Fibroblast of skin of right biceps (primary cell): ENCODE measurements around the gene JAK1.
A peak's percentile ranks its signal among the peaks of the same experiment; 100 is the strongest.
"Not testable (repeated sequence)": the region's sequence is repeated elsewhere in the genome, so short reads cannot be mapped to it uniquely, and the experiment has no call there.

ENCODE experiments used
- DNase-seq: peaks from one replicate; pipeline ENCODE4 v3.0.0-alpha.2; 2013

Gene JAK1

GRCh38 chr1:64829411-64830029 lies 136.8 kb downstream of the JAK1 start:
- DNase-seq: no peak

- DNase-seq: no peak
These were observed 137.5 kb downstream of the JAK1 start for GRCh38 chr1:64828829-64829228.

DNA sequence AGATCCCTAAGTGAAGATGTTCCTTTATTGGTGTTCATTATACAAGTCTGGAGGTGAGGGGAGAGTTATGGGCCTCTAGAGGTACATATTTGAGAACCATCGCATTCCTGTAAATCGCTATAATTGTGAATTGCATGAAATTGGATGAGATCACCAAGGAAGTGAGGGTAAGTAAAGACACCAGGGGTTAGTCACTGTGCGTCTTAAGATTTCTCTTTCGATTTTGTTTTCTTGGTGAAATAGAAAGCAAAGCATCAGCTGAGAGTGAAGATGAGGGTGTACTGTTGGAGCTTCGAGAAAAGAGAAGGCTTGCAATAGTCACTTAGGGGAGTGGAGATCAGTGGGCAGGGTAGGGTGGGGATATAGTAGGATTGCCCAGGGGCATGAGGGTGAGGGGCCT lies 139.4 kb downstream of the JAK1 start:
- DNase-seq: peak; percentile 22

GRCh38 chr1:64823691-64824476 lies 142.5 kb downstream of the JAK1 start:
- DNase-seq: peak; percentile 73

DNA sequence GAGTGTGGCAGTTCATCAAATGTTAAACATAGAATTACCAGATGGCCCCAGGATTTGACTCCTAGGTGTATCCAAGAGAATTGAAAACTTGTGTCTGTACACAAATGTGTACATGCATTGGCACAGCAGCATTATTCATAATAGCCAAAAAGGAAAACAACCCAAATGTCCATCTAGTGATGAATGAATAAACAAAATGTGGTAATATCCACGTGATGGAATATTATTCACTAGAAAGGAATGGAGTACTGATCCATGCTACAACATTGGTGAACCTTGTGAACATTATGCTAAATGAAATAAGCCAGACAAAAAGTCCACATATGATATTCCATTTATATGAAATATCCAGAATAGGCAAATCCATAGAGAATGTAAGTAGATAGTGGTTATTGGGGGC lies 143.7 kb downstream of the JAK1 start:
- no peak for DNase-seq

- DNase-seq: not testable (repeated sequence)
These were observed 145.8 kb downstream of the JAK1 start for GRCh38 chr1:64820572-64820971.

- DNase-seq: not testable (repeated sequence)
These were observed 149.0 kb downstream of the JAK1 start for GRCh38 chr1:64817364-64817763.

DNA sequence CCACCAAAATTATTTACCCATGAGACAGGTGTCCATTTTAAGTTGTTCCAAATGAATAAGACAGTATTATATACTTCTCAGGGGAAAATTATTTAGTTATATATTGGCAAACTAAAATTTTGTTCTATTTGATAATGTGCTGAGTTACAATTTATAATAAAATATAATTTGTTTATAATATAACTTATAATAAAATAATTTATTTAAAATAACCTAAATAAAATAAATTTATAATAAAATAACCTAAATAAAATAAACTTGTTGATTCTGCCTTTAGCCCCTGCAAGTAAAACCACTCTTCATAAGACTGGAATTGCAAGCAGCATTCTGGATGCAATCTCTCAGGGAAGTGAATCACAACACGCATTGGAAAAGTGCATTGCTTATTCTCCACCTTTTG lies 151.9 kb downstream of the JAK1 start:
- no peak for DNase-seq

DNA sequence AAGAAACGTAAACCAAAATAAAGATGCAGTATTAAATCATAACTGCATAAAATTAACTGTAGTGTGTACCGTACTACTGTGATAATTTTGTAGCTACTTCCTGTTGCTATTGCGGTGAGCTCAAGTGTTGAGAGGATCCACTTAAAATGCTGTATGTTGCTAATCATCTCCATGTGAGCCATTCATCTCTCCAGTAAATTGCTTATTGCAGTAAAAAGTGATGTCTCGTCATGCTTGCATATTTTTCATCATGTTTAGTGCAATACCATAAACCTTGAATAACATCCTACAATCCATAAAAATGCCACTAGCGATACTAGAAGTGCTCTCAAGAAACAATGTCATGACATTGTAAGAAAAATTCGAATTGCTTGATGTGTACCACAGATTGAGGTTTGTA lies 155.2 kb downstream of the JAK1 start:
- peak; percentile 37 for DNase-seq

GRCh38 chr1:64810001-64810400 lies 156.3 kb downstream of the JAK1 start:
- no peak for DNase-seq

DNA sequence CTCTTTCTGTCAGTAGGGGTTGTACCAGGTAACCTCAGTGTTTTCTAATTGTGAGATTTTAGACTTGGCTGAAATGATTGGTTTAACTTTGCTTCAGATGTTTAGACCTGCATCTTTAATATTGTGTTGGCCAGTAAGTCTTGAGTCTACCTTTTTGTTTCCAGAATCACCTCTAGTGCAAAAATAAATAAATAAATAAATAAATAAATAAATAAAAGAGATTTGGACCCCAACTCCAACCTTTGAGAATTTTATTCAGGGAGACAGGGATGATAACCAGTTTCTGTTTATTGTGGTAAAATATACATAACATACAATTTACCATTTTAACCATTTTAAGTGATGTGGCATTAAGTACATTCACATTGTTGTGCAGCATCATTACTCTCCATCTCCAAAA lies 157.0 kb downstream of the JAK1 start:
- DNase-seq: no peak

DNA sequence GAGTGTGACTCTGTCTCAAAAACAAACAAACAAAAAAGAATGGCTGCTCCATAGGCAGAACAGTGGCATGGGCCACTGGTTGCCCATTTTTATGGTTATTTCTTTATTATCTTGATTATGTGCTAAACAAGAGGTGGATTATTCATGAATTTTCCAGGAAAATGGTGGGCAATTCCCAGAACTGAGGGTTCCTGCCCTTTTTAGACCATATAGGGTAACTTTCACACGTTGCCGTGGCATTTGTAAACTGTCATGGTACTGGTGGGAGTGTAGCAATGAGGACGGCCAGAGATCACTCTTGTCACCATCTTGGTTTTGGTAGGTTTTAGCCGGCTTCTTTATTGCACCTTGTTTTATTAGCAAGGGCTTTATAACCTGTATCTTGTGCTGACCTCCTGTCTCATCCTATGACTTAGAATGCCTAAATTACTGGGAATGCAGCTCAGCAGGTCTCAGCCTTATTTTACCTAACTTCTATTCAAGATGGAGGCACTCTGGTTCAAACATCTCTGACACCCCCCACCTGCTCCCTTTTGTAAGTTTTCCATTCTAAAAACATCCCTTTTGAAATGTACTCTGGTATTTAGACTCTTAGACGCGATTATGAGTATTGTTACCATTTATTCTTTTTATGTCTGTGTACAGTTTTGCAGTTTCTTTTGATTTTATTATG lies 164.4 kb downstream of the JAK1 start:
- DNase-seq: no peak

- no peak for DNase-seq
These were observed 167.5 kb downstream of the JAK1 start for GRCh38 chr1:64798872-64799271.

- no peak for DNase-seq
These were observed 175.4 kb downstream of the JAK1 start for GRCh38 chr1:64790832-64791487.
